IMR-90 (cell line): Measurements from ENCODE around the gene CD96. TPM values are rescaled to one million over a fixed set of nuclear protein-coding genes. Genes with fewer than 3 reads are reported as not detected.

Experiments
- ATAC-seq: fragments of 200-7000 bp; cut with Tn5 transposase; 2 replicates; pipeline ENCODE4 v1.9.1; 2020; ENCODE audit warnings: low read depth, mild to moderate bottlenecking, moderate library complexity
- BruUV-seq: library from RNA; stranded (reverse); fragments of 400-500 nt; replicated peaks from 2 replicates; lab custom pipeline; 2021; lab: Mats Ljungman, UMichigan
- CTCF ChIA-PET: fragments of 300-600 bp; formaldehyde crosslinking; extraction: SDS; loops from one replicate; lab custom pipeline; 2021; ENCODE audit warnings: antibody characterized with exemption; lab: Yijun Ruan, JAX
- POLR2A ChIA-PET: fragments of 300-600 bp; sonication (Branson Sonifier 250); formaldehyde crosslinking; loops from one replicate; lab custom pipeline; 2022; ENCODE audit warnings: antibody characterized with exemption; ENCODE audit not compliant: unreplicated experiment; lab: Charles Lee
- DNase-seq: peaks from one replicate; pipeline ENCODE4 v3.0.0; 2013
- H2AFZ ChIP-seq: replicated peaks from 2 replicates; pipeline ENCODE3; 2013; ENCODE audit warnings: low read length, mild to moderate bottlenecking; ENCODE audit not compliant: poor library complexity
- H2AK5ac ChIP-seq: 2 replicates; pipeline ENCODE4 v1.6.1; 2013; ENCODE audit warnings: low read depth, low read length, inconsistent platforms
- H2AK9ac ChIP-seq: replicated peaks from 2 replicates; pipeline ENCODE3; 2013; ENCODE audit warnings: mild to moderate bottlenecking, low read depth, low read length, moderate library complexity; ENCODE audit not compliant: poor library complexity
- H2BK120ac ChIP-seq: 2 replicates; pipeline ENCODE4 v1.6.1; 2013; ENCODE audit warnings: low read depth, low read length, inconsistent platforms
- H2BK15ac ChIP-seq: 3 replicates; pipeline ENCODE4 v1.6.1; 2013; ENCODE audit warnings: low read depth, low read length, inconsistent platforms
- H2BK20ac ChIP-seq: 2 replicates; pipeline ENCODE4 v1.6.1; 2013; ENCODE audit warnings: low read depth, mild to moderate bottlenecking, inconsistent platforms, low read length, moderate library complexity
- H2BK5ac ChIP-seq: 2 replicates; pipeline ENCODE4 v1.6.1; 2013; ENCODE audit warnings: mild to moderate bottlenecking, low read depth, low read length, inconsistent platforms; ENCODE audit not compliant: poor library complexity, severe bottlenecking
- H3K14ac ChIP-seq: replicated peaks from 2 replicates; pipeline ENCODE4 v1.6.1; 2013; ENCODE audit warnings: low read depth, low read length, inconsistent platforms
- H3K18ac ChIP-seq: 2 replicates; pipeline ENCODE4 v1.6.1; 2013; ENCODE audit warnings: low read depth, low read length, control low read depth
- H3K23ac ChIP-seq: 2 replicates; pipeline ENCODE4 v1.6.1; 2013; ENCODE audit warnings: low read depth, low read length, inconsistent platforms
- H3K27ac ChIP-seq: 2 replicates; pipeline ENCODE4 v1.5.1; 2013; ENCODE audit warnings: mild to moderate bottlenecking, control low read depth, low read length; ENCODE audit not compliant: insufficient read depth
- H3K27me3 ChIP-seq: 2 replicates; pipeline ENCODE4 v1.6.1; 2013; ENCODE audit warnings: low read length; ENCODE audit not compliant: control insufficient read depth, insufficient read depth
- H3K36me3 ChIP-seq: 2 replicates; pipeline ENCODE4 v1.6.1; 2013; ENCODE audit warnings: low read length, mixed read lengths; ENCODE audit not compliant: control insufficient read depth, insufficient read depth
- H3K4ac ChIP-seq: 2 replicates; pipeline ENCODE4 v1.6.1; 2013; ENCODE audit warnings: low read depth, low read length, inconsistent platforms
- H3K4me1 ChIP-seq: 2 replicates; pipeline ENCODE4 v1.6.1; 2013; ENCODE audit warnings: low read length, mixed read lengths; ENCODE audit not compliant: control insufficient read depth, insufficient read depth
- H3K4me2 ChIP-seq: 2 replicates; pipeline ENCODE4 v1.6.1; 2013; ENCODE audit warnings: low read depth, mild to moderate bottlenecking, control low read depth, low read length, moderate library complexity
- H3K4me3 ChIP-seq: 2 replicates; pipeline ENCODE4 v1.5.1; 2013; ENCODE audit warnings: low read depth, mild to moderate bottlenecking, control low read depth, low read length, moderate library complexity; ENCODE audit not compliant: insufficient read depth
- H3K56ac ChIP-seq: 2 replicates; pipeline ENCODE4 v1.6.1; 2013; ENCODE audit warnings: low read length, inconsistent platforms; ENCODE audit not compliant: insufficient read depth; ENCODE audit errors: extremely low read depth
- H3K79me1 ChIP-seq, 2 experiments: 2 replicates each; pipeline ENCODE4 v1.6.1; 2013; ENCODE audit warnings: low read length in 2 of 2, inconsistent platforms in 1 of 2, low read depth in 1 of 2
- H3K9ac ChIP-seq: 2 replicates; pipeline ENCODE4 v1.6.1; 2013; ENCODE audit warnings: low read depth, low read length, control low read depth
- H3K9me1 ChIP-seq: 2 replicates; pipeline ENCODE4 v1.6.1; 2013; ENCODE audit warnings: low read length, inconsistent platforms; ENCODE audit not compliant: insufficient read depth
- H3K9me3 ChIP-seq: 2 replicates; pipeline ENCODE4 v1.6.1; 2013; ENCODE audit warnings: low read length; ENCODE audit not compliant: control insufficient read depth, insufficient read depth
- H4K20me1 ChIP-seq: 2 replicates; pipeline ENCODE4 v1.6.1; 2013; ENCODE audit warnings: low read length, inconsistent platforms; ENCODE audit not compliant: insufficient read depth
- H4K5ac ChIP-seq: 2 replicates; pipeline ENCODE4 v1.6.1; 2013; ENCODE audit warnings: mild to moderate bottlenecking, low read depth, low read length, control low read depth
- H4K8ac ChIP-seq, 2 experiments: 2 replicates each; pipeline ENCODE4 v1.6.1; 2013; ENCODE audit warnings: low read depth in 2 of 2, low read length in 2 of 2, control low read depth in 1 of 2, inconsistent platforms in 1 of 2
- H4K91ac ChIP-seq: 2 replicates; pipeline ENCODE4 v1.6.1; 2013; ENCODE audit warnings: low read depth, low read length, inconsistent platforms; ENCODE audit not compliant: insufficient read depth
- BHLHE40 ChIP-seq: fragments of 150-350 bp; IDR thresholded peaks from 2 replicates; pipeline ENCODE4 v1.6.1; 2016; ENCODE audit warnings: mild to moderate bottlenecking, low read depth, low read length
- CEBPB ChIP-seq: IDR thresholded peaks from 2 replicates; pipeline ENCODE4 v1.6.1; 2012; ENCODE audit warnings: low read depth, low read length, improper control_type of control experiment
- CHD1 ChIP-seq: IDR thresholded peaks from 2 replicates; pipeline ENCODE4 v1.6.1; 2012; ENCODE audit warnings: low read depth, low read length, improper control_type of control experiment
- FOS ChIP-seq: fragments of 150-350 bp; IDR thresholded peaks from 2 replicates; pipeline ENCODE4 v1.6.1; 2016; ENCODE audit warnings: low read depth, low read length
- MAFK ChIP-seq: IDR thresholded peaks from 2 replicates; pipeline ENCODE4 v1.6.1; 2012; ENCODE audit warnings: low read depth, low read length, improper control_type of control experiment
- MAZ ChIP-seq: IDR thresholded peaks from 2 replicates; pipeline ENCODE4 v1.6.1; 2012; ENCODE audit warnings: low read depth, mild to moderate bottlenecking, low read length, improper control_type of control experiment, moderate library complexity, borderline replicate concordance
- MXI1 ChIP-seq: IDR thresholded peaks from 2 replicates; pipeline ENCODE4 v1.6.1; 2012; ENCODE audit warnings: low read depth, mild to moderate bottlenecking, low read length, moderate library complexity, borderline replicate concordance
- NFE2L2 ChIP-seq: fragments of 150-350 bp; IDR thresholded peaks from 2 replicates; pipeline ENCODE4 v1.6.1; 2016; ENCODE audit warnings: low read depth, mild to moderate bottlenecking, low read length
- POLR2A ChIP-seq: IDR thresholded peaks from 2 replicates; pipeline ENCODE4 v1.6.1; 2012; ENCODE audit warnings: mild to moderate bottlenecking, low read depth, low read length
- RAD21 ChIP-seq: IDR thresholded peaks from 2 replicates; pipeline ENCODE4 v1.6.1; 2012; ENCODE audit warnings: low read length, improper control_type of control experiment
- RCOR1 ChIP-seq: IDR thresholded peaks from 2 replicates; pipeline ENCODE4 v1.6.1; 2012; ENCODE audit warnings: mild to moderate bottlenecking, low read length, improper control_type of control experiment; ENCODE audit not compliant: insufficient replicate concordance
- RFX5 ChIP-seq: IDR thresholded peaks from 2 replicates; pipeline ENCODE4 v1.8.0; 2012; ENCODE audit warnings: low read depth, mild to moderate bottlenecking, low read length, moderate library complexity
- SMC3 ChIP-seq: fragments of 150-350 bp; IDR thresholded peaks from 2 replicates; pipeline ENCODE4 v1.6.1; 2016; ENCODE audit warnings: low read depth, mild to moderate bottlenecking, antibody characterized with exemption, low read length, moderate library complexity
- WGBS, 2 experiments: methylation state at CpG; one replicate each; pipeline versions ENCODE4 v1.1.5 to v1.1.7; 2013; ENCODE audit warnings: missing lambda C conversion rate in 2 of 2; ENCODE audit not compliant: insufficient read length in 1 of 2; ENCODE audit errors: extremely low coverage in 2 of 2; 5-methylcytosine and 5-hydroxymethylcytosine counted together
- dilution Hi-C: fragments of 300-500 bp; cut with HindIII; formaldehyde crosslinking; loops from one replicate; pipeline ENCODE4 v1.14.3; 2018; ENCODE audit warnings: low sequenced_read_pairs; ENCODE audit not compliant: unreplicated experiment
- in situ Hi-C: fragments of 300-500 bp; cut with MboI; formaldehyde crosslinking; loops from 3 replicates; pipeline ENCODE4 v1.14.3; 2019; ENCODE audit warnings: low sequenced_read_pairs, inconsistent platforms, mixed read lengths
- intact Hi-C: fragments of 100-400 bp; cut with micrococcal nuclease; formaldehyde crosslinking; loops from 2 replicates; pipeline ENCODE4 v1.10.0; 2022
- polyA plus RNA-seq, 3 experiments: library from polyadenylated mRNA; depleted of rRNA; stranded (reverse); fragments of >200 nt; gene quantifications; 2 replicates each; pipeline ENCODE4 v1.2.3, GENCODE V29; 2012; ENCODE audit warnings: low replicate concordance in 1 of 3
- total RNA-seq: library from RNA; depleted of rRNA; stranded (reverse); fragments of >200 nt; gene quantifications from 2 replicates; pipeline ENCODE4 v1.2.3, GENCODE V29; 2012
- TF ChIP-seq, protein P1 (sequence below): fragments of 150-350 bp; IDR thresholded peaks from 2 replicates; pipeline ENCODE4 v1.6.1; 2017; ENCODE audit warnings: mild to moderate bottlenecking, antibody characterized with exemption, low read length, low read depth
- TF ChIP-seq, protein P2 (sequence below): fragments of 150-350 bp; IDR thresholded peaks from 2 replicates; pipeline ENCODE4 v1.6.1; 2016; ENCODE audit warnings: low read depth, mild to moderate bottlenecking, low read length, moderate library complexity, borderline replicate concordance
- TF ChIP-seq, protein P3 (sequence below): conservative IDR thresholded peaks from 2 replicates; pipeline ENCODE4 v1.5.1; 2012; ENCODE audit warnings: mild to moderate bottlenecking, low read depth, low read length, improper control_type of control experiment

Gene CD96
- total and polyA plus RNA-seq, 2 of the 4 experiments (the other 2 are of a cell fraction), result 0.05 to 0.18 TPM

DNA sequence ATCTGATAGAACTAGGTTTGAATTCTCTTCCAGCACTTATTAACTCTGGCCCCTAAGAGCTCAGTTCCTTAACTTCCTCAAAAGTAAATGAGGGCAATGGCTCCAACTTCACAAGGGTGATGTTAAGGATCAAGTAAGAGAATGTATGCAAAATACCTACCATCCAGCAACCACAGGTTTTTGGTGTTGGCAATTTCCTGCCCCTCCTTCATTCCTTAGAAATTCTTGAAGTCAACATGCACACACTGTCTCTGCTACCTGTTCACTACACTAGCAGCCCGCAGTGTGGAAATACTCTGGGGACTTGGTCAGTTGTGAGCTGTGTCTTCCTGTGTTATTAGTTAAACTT lies 48.1 kb downstream of the CD96 start:
- Histone ChIP-seq H3K4me1 (peaks cover 22% of the 10 kb centered on the region), H3K14ac (peak overlapping the region; percentile 90), H2BK15ac (peak overlapping the region; percentile 61; the same call in 1 of the 3 replicates), H3K18ac (peak overlapping the region; percentile 33; the same call in 1 of the 2 replicates), H3K27me3 (no peaks in the 10 kb centered on the region), H3K9me3 (no peaks in the 10 kb centered on the region), H3K9ac (no peak overlapping the region), H3K36me3 (no peaks in the 10 kb centered on the region), H3K56ac (no peak overlapping the region), H2BK20ac (peak overlapping the region; percentile 88), H3K27ac (no peak overlapping the region), H3K4ac (peak overlapping the region; percentile 14), H2BK5ac (peak overlapping the region; percentile 34), H4K91ac (peak overlapping the region; percentile 28; the same call in 1 of the 2 replicates), H3K4me3 (no peak overlapping the region), H2BK120ac (peak overlapping the region; percentile 81), H4K5ac (no peak overlapping the region), H4K8ac (peak overlapping the region; percentile 18 to 43; a peak in 1 of 4 replicates), H4K20me1 (no peaks in the 10 kb centered on the region), H3K23ac (no peak overlapping the region), H2AK5ac (peak overlapping the region; percentile 17; the same call in 1 of the 2 replicates), H2AK9ac (no peak overlapping the region), H2AFZ (no peak overlapping the region), H3K79me1 (peaks cover 0 to 11% of the 10 kb centered on the region in 2 experiments; a peak in 2 of 4 replicates), H3K9me1 (peaks cover 26% of the 10 kb centered on the region), H3K4me2 (no peak overlapping the region)
- in situ Hi-C loops, result loop anchor here (25.0 kb wide), 2 partner anchors 272 to 372 kb away; partner anchors contain the start of gene PHLDB2
- dilution Hi-C loops, result no loop called here
- ChIA-PET CTCF (interaction anchor here (1.0 to 2.5 kb wide), 3 partner anchors 12 to 126 kb away, joined by 3 to 10 read pairs (median 3); no protein-coding TSS in a partner anchor), POLR2A (interaction anchor here (0.6 kb wide), 1 partner anchor 76 kb away, joined by 4 read pairs; no protein-coding TSS in a partner anchor)
- BruUV-seq, result no TSS peak
- ATAC-seq, result no peak
- no peak for DNase-seq
- TF ChIP-seq, protein P1, sequence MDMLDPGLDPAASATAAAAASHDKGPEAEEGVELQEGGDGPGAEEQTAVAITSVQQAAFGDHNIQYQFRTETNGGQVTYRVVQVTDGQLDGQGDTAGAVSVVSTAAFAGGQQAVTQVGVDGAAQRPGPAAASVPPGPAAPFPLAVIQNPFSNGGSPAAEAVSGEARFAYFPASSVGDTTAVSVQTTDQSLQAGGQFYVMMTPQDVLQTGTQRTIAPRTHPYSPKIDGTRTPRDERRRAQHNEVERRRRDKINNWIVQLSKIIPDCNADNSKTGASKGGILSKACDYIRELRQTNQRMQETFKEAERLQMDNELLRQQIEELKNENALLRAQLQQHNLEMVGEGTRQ, result no peak
- TF ChIP-seq FOS (no peak), POLR2A (no peak), BHLHE40 (no peak), RCOR1 (no peak), NFE2L2 (no peak), RFX5 (no peak), SMC3 (no peak), MXI1 (no peak), CHD1 (no peak), RAD21 (no peak), CEBPB (no peak), MAFK (no peak), MAZ (no peak)
- TF ChIP-seq, protein P2, sequence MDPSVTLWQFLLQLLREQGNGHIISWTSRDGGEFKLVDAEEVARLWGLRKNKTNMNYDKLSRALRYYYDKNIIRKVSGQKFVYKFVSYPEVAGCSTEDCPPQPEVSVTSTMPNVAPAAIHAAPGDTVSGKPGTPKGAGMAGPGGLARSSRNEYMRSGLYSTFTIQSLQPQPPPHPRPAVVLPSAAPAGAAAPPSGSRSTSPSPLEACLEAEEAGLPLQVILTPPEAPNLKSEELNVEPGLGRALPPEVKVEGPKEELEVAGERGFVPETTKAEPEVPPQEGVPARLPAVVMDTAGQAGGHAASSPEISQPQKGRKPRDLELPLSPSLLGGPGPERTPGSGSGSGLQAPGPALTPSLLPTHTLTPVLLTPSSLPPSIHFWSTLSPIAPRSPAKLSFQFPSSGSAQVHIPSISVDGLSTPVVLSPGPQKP, result no peak
- TF ChIP-seq, protein P3, sequence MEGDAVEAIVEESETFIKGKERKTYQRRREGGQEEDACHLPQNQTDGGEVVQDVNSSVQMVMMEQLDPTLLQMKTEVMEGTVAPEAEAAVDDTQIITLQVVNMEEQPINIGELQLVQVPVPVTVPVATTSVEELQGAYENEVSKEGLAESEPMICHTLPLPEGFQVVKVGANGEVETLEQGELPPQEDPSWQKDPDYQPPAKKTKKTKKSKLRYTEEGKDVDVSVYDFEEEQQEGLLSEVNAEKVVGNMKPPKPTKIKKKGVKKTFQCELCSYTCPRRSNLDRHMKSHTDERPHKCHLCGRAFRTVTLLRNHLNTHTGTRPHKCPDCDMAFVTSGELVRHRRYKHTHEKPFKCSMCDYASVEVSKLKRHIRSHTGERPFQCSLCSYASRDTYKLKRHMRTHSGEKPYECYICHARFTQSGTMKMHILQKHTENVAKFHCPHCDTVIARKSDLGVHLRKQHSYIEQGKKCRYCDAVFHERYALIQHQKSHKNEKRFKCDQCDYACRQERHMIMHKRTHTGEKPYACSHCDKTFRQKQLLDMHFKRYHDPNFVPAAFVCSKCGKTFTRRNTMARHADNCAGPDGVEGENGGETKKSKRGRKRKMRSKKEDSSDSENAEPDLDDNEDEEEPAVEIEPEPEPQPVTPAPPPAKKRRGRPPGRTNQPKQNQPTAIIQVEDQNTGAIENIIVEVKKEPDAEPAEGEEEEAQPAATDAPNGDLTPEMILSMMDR, result no peak
- intact Hi-C loops, result no loop called here
- WGBS, 2 experiments, result no CpG with 5 or more reads among the region's 1 CpG
